HL-60/S4 (cell line): ENCODE data around the gene NFIA.

Experiments used
- in situ Hi-C: fragments of 300-500 bp; cut with MboI; formaldehyde crosslinking; loops from 2 replicates; pipeline ENCODE4 v1.14.3; 2022; ENCODE audit warnings: low sequenced_read_pairs

Gene NFIA

DNA sequence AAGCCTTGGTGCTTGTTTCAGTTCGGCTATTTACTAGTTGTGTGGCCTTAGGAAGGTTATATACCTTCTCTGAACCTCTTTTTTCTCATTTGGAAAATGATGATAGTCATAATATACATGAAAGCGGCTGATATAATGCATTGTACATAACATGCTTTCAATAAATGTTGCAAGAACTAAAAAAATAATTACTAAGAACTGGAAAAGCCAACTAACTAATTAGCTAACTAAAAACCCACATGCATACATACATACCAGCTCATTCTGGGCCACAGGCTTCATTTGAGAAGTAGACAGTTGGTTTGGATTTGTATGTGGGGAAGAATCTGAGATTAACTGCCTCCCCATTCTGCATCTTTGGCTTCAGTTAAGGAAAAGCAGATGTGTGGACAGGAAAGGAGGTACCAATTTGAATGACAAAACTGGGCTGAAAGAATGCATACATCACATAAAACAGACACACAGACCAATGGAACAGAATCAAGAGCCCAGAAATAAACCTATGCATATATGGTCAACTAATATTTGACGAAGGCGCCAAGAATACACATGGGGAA is 424.7 kb downstream of the NFIA start:
- in situ Hi-C loops, result no loop called here
